Measurements from ENCODE around the gene SLC5A1. TPM values are rescaled to one million over a fixed set of nuclear protein-coding genes. Genes with fewer than 3 reads are reported as not detected.
A peak's percentile ranks its signal among the peaks of the same experiment; 100 is the strongest.
"Not testable (repeated sequence)": the region's sequence is repeated elsewhere in the genome, so short reads cannot be mapped to it uniquely, and the experiment has no call there.

SLC5A1 gene
- total RNA-seq, 1 donor from 2014 or later = 201 TPM

- peak overlapping the region; percentile 79 for H3K27ac ChIP-seq (replicated peaks)
- H3K4me3 ChIP-seq; H3K9me3 ChIP-seq (replicated peaks); intact Hi-C loops (cut with micrococcal nuclease); DNase-seq; H3K36me3 ChIP-seq; H3K4me1 ChIP-seq: not testable (repeated sequence)
- H3K27me3 ChIP-seq (ENCODE audit: low read depth) = peaks cover 14% of the 10 kb centered on the region
These were observed 93.8 kb downstream of the SLC5A1 start for GRCh38 chr22:32136881-32137280.

DNA sequence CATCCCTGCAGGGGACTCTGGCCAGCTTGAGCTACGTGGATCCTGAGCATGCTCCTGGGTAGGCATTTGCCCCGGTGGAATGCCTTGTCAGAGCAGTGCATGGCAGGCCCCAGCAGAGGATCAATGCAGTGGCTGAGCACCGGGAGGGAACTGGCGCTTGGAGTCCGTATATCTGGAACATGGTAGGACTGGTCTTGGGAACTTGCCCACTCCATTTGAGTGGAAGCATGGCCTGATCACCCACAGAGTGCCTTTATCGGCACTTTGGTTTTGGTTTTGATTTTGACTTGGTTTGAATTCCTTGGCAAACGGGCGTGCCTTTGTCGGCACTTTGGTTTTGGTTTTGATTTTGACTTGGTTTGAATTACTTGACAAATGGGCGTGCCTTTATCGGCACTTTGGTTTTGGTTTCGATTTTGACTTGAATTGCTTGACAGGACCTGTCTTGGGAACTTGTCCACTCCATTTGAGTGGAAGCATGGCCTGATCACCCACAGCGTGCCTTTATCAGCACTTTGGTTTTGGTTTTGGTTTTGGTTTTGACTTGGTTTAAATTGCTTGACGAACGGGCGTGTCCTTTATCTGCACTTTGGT, 94.8 kb downstream of the SLC5A1 start:
- H3K4me1 ChIP-seq; intact Hi-C loops (cut with micrococcal nuclease); DNase-seq; H3K9me3 ChIP-seq (replicated peaks); H3K36me3 ChIP-seq: not testable (repeated sequence)
- Histone ChIP-seq H3K27ac (replicated peaks) (peak overlapping the region; percentile 79), H3K4me3 (peak overlapping the region; percentile 58), H3K27me3 (ENCODE audit: low read depth) (peaks cover 14% of the 10 kb centered on the region)

DNA sequence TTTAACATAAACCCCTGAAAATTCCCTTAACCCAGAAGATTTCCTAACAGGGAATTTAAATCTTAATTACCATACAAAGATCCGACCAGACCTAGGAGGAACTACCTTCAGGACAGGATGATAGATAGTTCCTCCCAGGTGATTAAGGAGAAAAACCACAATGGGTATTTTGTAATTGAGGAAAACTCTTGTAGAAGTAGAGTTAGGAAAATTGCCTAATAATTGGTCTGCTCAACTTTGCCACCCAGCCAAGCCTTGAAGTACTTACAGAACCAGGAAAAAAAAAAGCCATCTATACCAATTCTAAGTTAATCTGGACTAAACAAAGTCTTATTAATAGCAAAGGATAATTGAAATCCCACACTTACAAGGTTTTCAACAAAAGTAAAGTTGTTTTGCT, 95.5 kb downstream of the SLC5A1 start:
- H3K4me1 ChIP-seq; intact Hi-C loops (cut with micrococcal nuclease); DNase-seq; H3K36me3 ChIP-seq; H3K9me3 ChIP-seq (replicated peaks): not testable (repeated sequence)
- peak overlapping the region; percentile 79 for H3K27ac ChIP-seq (replicated peaks)
- peak overlapping the region; percentile 58 for H3K4me3 ChIP-seq
- H3K27me3 ChIP-seq (ENCODE audit: low read depth) = peaks cover 14% of the 10 kb centered on the region

- peaks cover 14% of the 10 kb centered on the region for H3K27me3 ChIP-seq (ENCODE audit: low read depth)
- intact Hi-C loops (cut with micrococcal nuclease); H3K4me1 ChIP-seq; H3K27ac ChIP-seq (replicated peaks); H3K4me3 ChIP-seq; H3K9me3 ChIP-seq (replicated peaks); DNase-seq; H3K36me3 ChIP-seq: not testable (repeated sequence)
- TF ChIP-seq, protein P1, sequence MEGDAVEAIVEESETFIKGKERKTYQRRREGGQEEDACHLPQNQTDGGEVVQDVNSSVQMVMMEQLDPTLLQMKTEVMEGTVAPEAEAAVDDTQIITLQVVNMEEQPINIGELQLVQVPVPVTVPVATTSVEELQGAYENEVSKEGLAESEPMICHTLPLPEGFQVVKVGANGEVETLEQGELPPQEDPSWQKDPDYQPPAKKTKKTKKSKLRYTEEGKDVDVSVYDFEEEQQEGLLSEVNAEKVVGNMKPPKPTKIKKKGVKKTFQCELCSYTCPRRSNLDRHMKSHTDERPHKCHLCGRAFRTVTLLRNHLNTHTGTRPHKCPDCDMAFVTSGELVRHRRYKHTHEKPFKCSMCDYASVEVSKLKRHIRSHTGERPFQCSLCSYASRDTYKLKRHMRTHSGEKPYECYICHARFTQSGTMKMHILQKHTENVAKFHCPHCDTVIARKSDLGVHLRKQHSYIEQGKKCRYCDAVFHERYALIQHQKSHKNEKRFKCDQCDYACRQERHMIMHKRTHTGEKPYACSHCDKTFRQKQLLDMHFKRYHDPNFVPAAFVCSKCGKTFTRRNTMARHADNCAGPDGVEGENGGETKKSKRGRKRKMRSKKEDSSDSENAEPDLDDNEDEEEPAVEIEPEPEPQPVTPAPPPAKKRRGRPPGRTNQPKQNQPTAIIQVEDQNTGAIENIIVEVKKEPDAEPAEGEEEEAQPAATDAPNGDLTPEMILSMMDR (IDR thresholded peaks at IDR 0.05; ENCODE audit: borderline replicate concordance) = peak; percentile 38
These were observed 97.6 kb downstream of the SLC5A1 start for GRCh38 chr22:32140688-32141087.

GRCh38 chr22:32142600-32142999, 99.5 kb downstream of the SLC5A1 start:
- H3K27me3 ChIP-seq (ENCODE audit: low read depth) = peaks cover 13% of the 10 kb centered on the region
- intact Hi-C loops (cut with micrococcal nuclease) = no loop called here
- no peak overlapping the region for H3K27ac ChIP-seq (replicated peaks)
- TF ChIP-seq, protein P1 (IDR thresholded peaks at IDR 0.05; ENCODE audit: borderline replicate concordance) = no peak
- DNase-seq = no peak
- no peak overlapping the region for H3K4me3 ChIP-seq
- no peaks in the 10 kb centered on the region for H3K36me3 ChIP-seq
- H3K9me3 ChIP-seq (replicated peaks) = peaks cover 8% of the 10 kb centered on the region
- no peaks in the 10 kb centered on the region for H3K4me1 ChIP-seq

- no peak overlapping the region for H3K4me3 ChIP-seq
- no peaks in the 10 kb centered on the region for H3K27me3 ChIP-seq (ENCODE audit: low read depth)
- DNase-seq = no peak
- no peak overlapping the region for H3K27ac ChIP-seq (replicated peaks)
- peaks cover 8% of the 10 kb centered on the region for H3K9me3 ChIP-seq (replicated peaks)
- TF ChIP-seq, protein P1 (IDR thresholded peaks at IDR 0.05; ENCODE audit: borderline replicate concordance) = no peak
- no peaks in the 10 kb centered on the region for H3K36me3 ChIP-seq
- H3K4me1 ChIP-seq = no peaks in the 10 kb centered on the region
- intact Hi-C loops (cut with micrococcal nuclease) = no loop called here
These were observed 101.6 kb downstream of the SLC5A1 start for GRCh38 chr22:32144496-32145274.

DNA sequence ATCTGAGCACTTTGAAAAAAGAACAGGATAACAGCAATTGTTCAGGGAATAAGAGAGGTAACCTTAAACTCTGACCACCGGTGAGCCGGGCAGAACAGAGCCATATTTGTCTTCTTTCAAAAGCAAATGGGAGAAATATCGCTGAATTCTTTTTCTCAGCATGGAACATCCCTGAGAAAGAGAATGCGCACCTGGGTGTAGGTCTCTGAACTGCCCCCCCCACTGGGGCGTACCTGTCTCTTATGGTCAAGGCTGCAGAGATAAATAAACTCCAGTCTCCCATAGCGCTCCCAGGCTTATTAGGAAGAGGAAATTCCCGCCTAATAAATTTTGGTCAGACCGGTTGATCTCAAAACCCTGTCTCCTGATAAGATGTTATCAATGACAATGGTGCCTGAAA, 104.1 kb downstream of the SLC5A1 start:
- H3K9me3 ChIP-seq (replicated peaks); H3K36me3 ChIP-seq; intact Hi-C loops (cut with micrococcal nuclease); H3K27ac ChIP-seq (replicated peaks); H3K4me1 ChIP-seq; DNase-seq; H3K27me3 ChIP-seq (ENCODE audit: low read depth); H3K4me3 ChIP-seq: not testable (repeated sequence)

DNA sequence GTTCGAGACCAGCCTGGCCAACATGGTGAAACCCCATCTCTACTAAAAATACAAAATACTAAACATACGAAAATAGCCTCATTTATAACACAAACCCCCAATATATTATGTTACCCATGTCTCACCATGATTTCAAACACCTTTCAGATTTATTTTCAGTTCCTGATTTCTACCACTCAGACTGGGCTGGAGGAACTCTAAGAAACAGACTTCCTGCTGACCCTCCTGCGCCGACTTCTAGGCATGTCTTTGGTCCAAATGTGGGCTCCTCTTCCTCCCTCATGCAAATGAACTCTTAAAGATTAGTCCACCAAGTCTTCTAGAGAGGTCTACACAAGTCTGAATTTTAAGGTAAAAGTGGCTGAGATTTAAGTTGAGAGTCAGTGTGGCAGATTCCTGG, 105.3 kb downstream of the SLC5A1 start:
- H3K4me1 ChIP-seq; H3K36me3 ChIP-seq; H3K27me3 ChIP-seq (ENCODE audit: low read depth); H3K27ac ChIP-seq (replicated peaks); DNase-seq; H3K9me3 ChIP-seq (replicated peaks); intact Hi-C loops (cut with micrococcal nuclease); H3K4me3 ChIP-seq: not testable (repeated sequence)

DNA sequence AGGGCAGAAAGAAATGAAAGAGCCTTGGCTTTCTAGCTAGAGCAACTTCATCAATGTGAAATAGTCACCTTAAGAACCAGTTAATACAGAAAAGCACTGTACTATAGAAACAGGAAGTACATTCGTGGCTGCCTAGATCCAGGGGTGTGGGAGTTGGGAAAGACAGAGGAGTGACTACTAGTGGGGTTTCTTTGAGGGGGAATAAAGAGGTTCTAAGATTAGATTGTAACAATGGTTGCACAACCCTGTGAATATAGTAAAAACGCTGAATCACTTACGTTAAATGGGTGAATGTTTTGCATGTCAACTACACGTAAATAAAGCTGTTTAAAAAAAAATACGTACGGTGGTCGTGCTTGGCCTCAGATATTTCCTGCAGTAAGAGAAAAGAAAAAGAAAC, 107.6 kb downstream of the SLC5A1 start:
- H3K27ac ChIP-seq (replicated peaks); H3K4me1 ChIP-seq; DNase-seq; H3K36me3 ChIP-seq; H3K4me3 ChIP-seq; H3K27me3 ChIP-seq (ENCODE audit: low read depth); intact Hi-C loops (cut with micrococcal nuclease); H3K9me3 ChIP-seq (replicated peaks): not testable (repeated sequence)

- H3K9me3 ChIP-seq (replicated peaks); H3K27ac ChIP-seq (replicated peaks); H3K36me3 ChIP-seq; H3K4me3 ChIP-seq; H3K27me3 ChIP-seq (ENCODE audit: low read depth); DNase-seq; intact Hi-C loops (cut with micrococcal nuclease); H3K4me1 ChIP-seq: not testable (repeated sequence)
These were observed 108.6 kb downstream of the SLC5A1 start for GRCh38 chr22:32151641-32152040.

- H3K9me3 ChIP-seq (replicated peaks); H3K4me1 ChIP-seq; H3K4me3 ChIP-seq; DNase-seq; intact Hi-C loops (cut with micrococcal nuclease); H3K36me3 ChIP-seq; H3K27ac ChIP-seq (replicated peaks): not testable (repeated sequence)
- H3K27me3 ChIP-seq (ENCODE audit: low read depth) = peaks cover 17% of the 10 kb centered on the region
These were observed 111.7 kb downstream of the SLC5A1 start for GRCh38 chr22:32154727-32155126.

Measured in left ventricle myocardium inferior (tissue), 1 donor.